GM19239 (cell line): ENCODE measurements around the gene DUS3L.

ENCODE experiments used
- DNase-seq: peaks from one replicate; pipeline ENCODE4 v3.0.0; 2011; ENCODE audit warnings: low spot score; ENCODE audit not compliant: insufficient read length
- FAIRE-seq: peaks from 2 replicates; lab custom pipeline; 2011; peaks lifted over from hg19 to GRCh38; lab: Jason Lieb, UNC

Gene DUS3L

GRCh38 chr19:5801796-5802619, 11.0 kb upstream of the DUS3L start:
- FAIRE-seq: no peak

GRCh38 chr19:5800361-5801270, 9.7 kb upstream of the DUS3L start:
- FAIRE-seq: no peak
- DNase-seq: no peak

More at GRCh38 chr19:5801796-5802619, 11.0 kb upstream of the DUS3L start:
- DNase-seq: no peak

GRCh38 chr19:5799247-5800241, 8.6 kb upstream of the DUS3L start:
- no peak for FAIRE-seq
- no peak for DNase-seq

GRCh38 chr19:5798244-5798643, 7.3 kb upstream of the DUS3L start:
- FAIRE-seq (no peak), DNase-seq (no peak)

- DNase-seq (no peak), FAIRE-seq (no peak)
These were observed 4.5 kb upstream of the DUS3L start for GRCh38 chr19:5795382-5795919.

- FAIRE-seq (no peak), DNase-seq (no peak)
These were observed 2.2 kb upstream of the DUS3L start for GRCh38 chr19:5793188-5793587.

- FAIRE-seq (no peak), DNase-seq (no peak)
These were observed 1.3 kb upstream of the DUS3L start for GRCh38 chr19:5792224-5792623.

GRCh38 chr19:5789886-5790558, 941 bp downstream of the DUS3L start:
- DNase-seq: no peak
- FAIRE-seq: no peak

GRCh38 chr19:5789351-5789761, 1.6 kb downstream of the DUS3L start:
- DNase-seq (no peak), FAIRE-seq (no peak)

GRCh38 chr19:5788422-5788821, 2.5 kb downstream of the DUS3L start:
- no peak for DNase-seq
- FAIRE-seq: no peak

GRCh38 chr19:5787409-5788182, 3.4 kb downstream of the DUS3L start:
- FAIRE-seq: no peak
- DNase-seq: no peak

GRCh38 chr19:5786593-5787408, 4.2 kb downstream of the DUS3L start:
- FAIRE-seq: no peak
- no peak for DNase-seq

GRCh38 chr19:5785423-5785822, 5.5 kb downstream of the DUS3L start:
- no peak for FAIRE-seq

GRCh38 chr19:5784581-5785147, 6.3 kb downstream of the DUS3L start, which contains the start of gene PRR22:
PRR22 (minus strand) TSS chr19:5784746; CDS start chr19:5784660, 86 bp downstream.
- FAIRE-seq (no peak), DNase-seq (no peak)

More at GRCh38 chr19:5785423-5785822, 5.5 kb downstream of the DUS3L start:
- no peak for DNase-seq

GRCh38 chr19:5782945-5783919, 7.7 kb downstream of the DUS3L start:
- no peak for DNase-seq
- no peak for FAIRE-seq

- FAIRE-seq: no peak
- no peak for DNase-seq
These were observed 8.6 kb downstream of the DUS3L start for GRCh38 chr19:5782322-5782721.
